MV-4-11 (cell line): Measurements from ENCODE around the gene CHSY3.
"Not testable (repeated sequence)": the region's sequence is repeated elsewhere in the genome, so short reads cannot be mapped to it uniquely, and the experiment has no call there.

Experiments
- DNase-seq: peaks from one replicate; lab custom pipeline; 2025; lab: John Stamatoyannopoulos, UW

CHSY3 gene

DNA sequence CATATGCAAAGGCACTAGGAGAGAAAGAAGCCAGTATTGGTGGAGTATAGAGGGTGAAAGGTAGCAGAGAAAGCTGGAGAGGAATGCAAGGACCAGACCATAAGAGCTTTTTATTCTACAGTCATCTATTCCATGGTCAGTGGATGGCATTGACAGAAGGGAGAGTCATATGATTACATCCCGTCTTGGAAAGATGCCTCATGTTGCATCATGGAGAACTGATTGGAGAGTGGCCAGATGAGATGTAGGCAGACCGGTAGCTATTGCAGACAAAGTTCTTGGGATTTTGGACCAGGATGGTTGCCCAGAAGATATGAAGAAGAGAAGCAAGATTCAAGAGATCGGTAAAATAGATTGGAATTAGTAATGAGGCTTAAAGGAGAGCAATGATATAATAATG, 260.7 kb downstream of the CHSY3 start:
- no peak for DNase-seq

DNA sequence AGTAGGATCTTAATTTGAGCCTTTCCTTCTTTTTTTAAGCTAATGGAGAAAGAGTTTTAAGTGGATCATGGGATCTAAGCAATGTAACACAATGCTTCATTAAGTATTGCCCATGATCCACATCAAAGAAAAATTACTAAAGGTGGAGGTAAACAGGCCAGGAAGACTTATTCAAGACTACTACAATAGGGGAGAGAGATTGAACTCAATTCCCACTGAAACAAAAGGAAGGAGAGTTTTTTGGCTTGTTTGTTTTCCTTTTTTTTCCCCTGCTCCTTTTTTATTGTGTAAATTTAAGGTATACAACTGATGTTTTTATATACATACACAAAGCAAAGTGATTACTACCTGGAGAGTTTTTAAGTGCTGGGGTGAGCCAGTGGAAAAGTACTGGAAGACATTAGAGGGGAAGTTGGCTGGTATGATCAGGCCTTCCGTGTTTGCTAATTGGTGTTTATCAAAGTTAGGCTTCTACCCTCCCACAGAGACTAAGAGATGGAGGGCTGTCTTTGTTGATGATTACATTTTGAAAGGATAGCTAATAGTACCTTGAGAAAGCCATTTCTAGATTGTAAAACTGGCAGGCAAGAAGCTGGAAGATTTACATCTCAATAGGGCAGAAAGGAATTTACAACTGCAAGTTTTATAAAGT, 262.7 kb downstream of the CHSY3 start:
- no peak for DNase-seq

DNA sequence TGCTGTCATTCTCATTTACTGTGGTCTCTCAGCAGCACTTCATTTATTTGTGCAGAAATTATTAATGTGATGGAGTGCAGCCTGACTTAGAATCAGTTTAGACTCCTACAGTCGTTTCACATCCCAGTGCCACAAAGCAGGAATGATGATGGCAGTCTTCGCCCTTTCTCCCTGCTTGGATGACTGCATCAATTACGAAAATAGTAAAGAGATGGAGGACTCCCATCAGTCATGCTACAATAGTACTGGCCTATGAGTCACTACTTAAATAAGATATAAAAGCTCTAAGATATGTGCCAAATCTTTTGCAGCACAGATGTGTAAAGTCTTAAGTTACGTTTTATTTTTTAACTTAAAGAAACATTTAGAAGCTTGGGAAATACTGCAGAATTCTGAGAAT, 263.9 kb downstream of the CHSY3 start:
- DNase-seq, result no peak

DNA sequence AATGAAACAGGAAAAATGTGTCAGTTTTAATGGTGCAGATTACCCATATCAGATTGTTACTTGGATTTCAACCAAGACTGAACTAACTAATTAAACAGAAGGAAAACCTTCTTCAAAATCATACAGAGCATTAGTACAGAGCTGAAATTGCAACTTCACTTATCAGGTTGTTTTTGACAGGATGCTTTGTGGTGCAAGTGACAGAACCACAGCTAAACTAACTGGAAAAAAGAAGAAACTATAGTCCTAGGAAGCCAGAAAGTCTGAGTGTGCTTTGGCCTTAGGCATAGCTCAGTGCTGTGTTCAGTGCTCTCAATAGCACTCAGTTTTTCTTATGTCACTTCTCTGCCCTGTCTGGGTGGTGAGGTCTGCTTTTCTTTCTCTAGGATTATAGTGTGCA, 267.4 kb downstream of the CHSY3 start:
- peak; percentile 13 for DNase-seq

DNA sequence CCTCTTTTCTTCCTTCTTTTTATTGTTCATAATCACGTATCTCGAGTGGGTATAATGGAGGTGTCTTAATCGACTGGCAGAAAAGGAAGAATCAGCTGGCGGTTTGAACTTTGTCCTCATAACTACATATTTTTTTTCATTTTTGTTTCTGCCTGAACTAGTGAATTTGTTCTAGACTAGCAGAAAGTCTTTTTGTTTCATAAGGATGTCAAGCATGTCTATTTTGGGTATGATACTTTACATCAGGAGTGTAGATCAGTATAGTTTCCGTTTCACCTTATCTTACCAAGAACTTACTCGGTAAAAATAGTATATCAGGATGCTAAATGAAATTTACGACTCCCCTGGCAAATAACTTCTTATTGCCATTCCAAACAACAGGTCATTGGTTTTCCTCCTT, 278.9 kb downstream of the CHSY3 start:
- no peak for DNase-seq

- DNase-seq, result no peak
These were observed 285.7 kb downstream of the CHSY3 start for GRCh38 chr5:130189961-130190360.

DNA sequence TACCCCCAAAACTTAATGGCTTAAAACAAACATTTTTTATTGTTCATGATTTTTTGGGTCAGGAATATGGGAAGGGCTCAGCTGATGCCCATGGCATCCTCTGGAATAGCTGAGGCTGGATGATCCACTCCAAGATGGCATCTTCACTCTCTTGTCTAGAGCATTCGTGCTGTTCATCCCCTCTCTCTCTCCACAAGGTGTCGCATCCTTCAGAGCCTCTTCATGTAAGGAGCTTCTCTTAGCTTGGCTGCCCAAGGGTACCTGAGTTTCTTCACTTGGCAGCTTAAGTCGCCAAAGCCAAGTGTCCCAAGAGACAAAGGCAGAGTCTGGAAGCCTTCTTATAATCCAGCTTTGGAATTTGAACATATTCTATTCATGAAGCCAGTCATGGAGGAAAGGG, 294.7 kb downstream of the CHSY3 start:
- no peak for DNase-seq

GRCh38 chr5:130206686-130207085, 302.4 kb downstream of the CHSY3 start:
- DNase-seq, result no peak

DNA sequence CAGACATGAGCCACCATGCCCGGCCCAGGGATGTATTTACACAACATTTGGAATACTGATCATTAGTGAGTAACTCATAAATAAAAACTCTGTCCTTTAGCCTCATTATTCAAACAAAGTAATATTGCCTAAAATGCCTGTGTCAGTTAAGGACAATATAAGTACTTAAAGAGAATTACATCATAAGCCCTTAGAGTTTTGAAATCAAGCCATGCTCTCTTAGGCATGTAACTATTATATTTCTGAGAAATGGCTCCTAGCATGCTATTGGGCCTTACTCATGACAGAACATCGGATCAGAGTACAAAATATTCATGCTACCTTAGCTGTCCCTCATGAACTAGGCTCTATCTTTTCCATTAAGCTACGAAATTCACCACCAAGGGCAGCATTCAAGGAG, 309.3 kb downstream of the CHSY3 start:
- peak; percentile 70 for DNase-seq

DNA sequence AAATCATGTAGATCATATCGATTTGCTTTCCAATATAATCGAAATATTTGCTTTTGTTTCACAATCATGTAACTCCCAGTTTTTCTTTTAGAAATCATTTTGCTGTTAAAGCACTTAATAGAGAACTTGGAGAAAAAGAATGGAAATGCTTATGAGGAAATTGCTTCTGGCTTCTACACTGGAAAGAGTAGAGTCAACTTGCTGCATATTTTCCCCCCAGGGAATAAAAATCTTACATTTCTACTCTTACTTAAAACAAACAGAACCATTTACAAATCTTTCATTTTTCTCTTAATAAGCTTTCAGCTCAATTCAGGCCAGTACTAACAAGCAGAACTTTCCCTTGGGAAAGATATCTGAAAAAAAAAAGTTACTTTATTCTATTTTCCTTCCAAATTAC, 312.0 kb downstream of the CHSY3 start:
- DNase-seq, result no peak

- DNase-seq, result no peak
These were observed 318.3 kb downstream of the CHSY3 start for GRCh38 chr5:130222573-130222972.

- DNase-seq, result not testable (repeated sequence)
These were observed 322.3 kb downstream of the CHSY3 start for GRCh38 chr5:130226556-130226955.

- DNase-seq, result peak; percentile 62
These were observed 323.4 kb downstream of the CHSY3 start for GRCh38 chr5:130227699-130228098.

DNA sequence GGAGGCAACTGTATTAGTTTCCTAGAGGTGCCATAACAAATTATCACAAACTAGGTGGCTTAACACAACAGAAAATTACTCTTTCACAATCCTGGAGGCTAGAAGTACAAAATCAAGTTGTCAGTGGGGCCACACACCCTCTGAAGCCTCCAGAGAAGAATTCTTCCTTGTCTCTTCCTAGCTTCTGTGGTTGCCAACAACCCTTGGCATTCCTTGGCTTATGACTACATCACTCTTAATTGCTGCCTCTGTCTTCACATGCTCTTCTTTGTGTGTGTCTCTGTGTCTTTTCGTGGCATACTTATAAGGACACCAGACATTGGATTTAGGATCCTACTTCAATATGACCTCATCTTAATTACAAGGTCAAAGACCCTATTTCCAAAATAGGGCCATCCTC, 327.5 kb downstream of the CHSY3 start:
- DNase-seq, result no peak

DNA sequence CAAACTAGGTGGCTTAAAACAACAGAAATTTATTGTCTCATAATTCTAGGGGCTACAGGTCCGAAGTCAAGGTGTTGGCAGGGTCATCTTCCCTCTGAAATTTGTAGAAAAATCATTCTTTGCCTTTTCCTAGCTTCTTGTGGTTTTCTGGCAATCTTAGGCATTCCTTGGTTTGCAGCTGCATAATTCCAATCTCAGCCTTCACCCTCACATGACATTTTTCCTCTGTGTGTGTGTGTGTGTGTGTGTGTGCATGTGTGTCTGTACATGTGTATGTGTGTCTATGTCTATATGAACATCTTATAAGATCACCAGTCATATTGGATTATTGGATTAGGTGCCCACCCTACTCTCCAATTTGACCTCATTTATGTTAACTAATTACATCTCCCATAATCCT, 330.6 kb downstream of the CHSY3 start:
- DNase-seq, result no peak
